SK-N-MC (cell line): ENCODE data around the gene VWA8.

Experiments used
- DNase-seq: peaks from one replicate; pipeline ENCODE4 v3.0.0-alpha.2; 2011; ENCODE audit warnings: low read depth, low spot score
- H3K27ac ChIP-seq: fragments of 200-600 bp; sonication (generic); 2 replicates; pipeline ENCODE4 v1.5.1; 2016; ENCODE audit warnings: mixed run types
- H3K36me3 ChIP-seq: fragments of 200-600 bp; sonication (generic); 2 replicates; pipeline ENCODE4 v1.6.1; 2017; ENCODE audit warnings: antibody characterized with exemption, low read length, mixed read lengths; ENCODE audit not compliant: insufficient read depth
- H3K4me3 ChIP-seq: fragments of 200-600 bp; sonication (generic); 2 replicates; pipeline ENCODE4 v1.5.1; 2016
- H3K9ac ChIP-seq: fragments of 200-600 bp; sonication (generic); 2 replicates; pipeline ENCODE4 v1.8.0; 2017; ENCODE audit warnings: mixed run types, mixed read lengths; ENCODE audit not compliant: insufficient read length
- H3K9me3 ChIP-seq: fragments of 200-600 bp; sonication (generic); 2 replicates; pipeline ENCODE4 v1.6.1; 2017; ENCODE audit warnings: low read depth, mild to moderate bottlenecking, antibody characterized with exemption, low read length, moderate library complexity, mixed read lengths
- EZH2 ChIP-seq: fragments of 200-600 bp; sonication (generic); IDR thresholded peaks from one replicate; pipeline ENCODE4 v1.6.1; 2017; ENCODE audit warnings: antibody characterized with exemption
- FOXP2 ChIP-seq: optimal IDR thresholded peaks from 2 replicates; pipeline ENCODE3; 2011; ENCODE audit warnings: mild to moderate bottlenecking, moderate library complexity; ENCODE audit not compliant: insufficient read depth; ENCODE audit errors: extremely low read length, control extremely low read depth
- POLR2AphosphoS5 ChIP-seq: IDR thresholded peaks from 2 replicates; pipeline ENCODE4 v1.6.1; 2012; ENCODE audit warnings: mild to moderate bottlenecking, low read depth, low read length, borderline replicate concordance

The VWA8 gene

DNA sequence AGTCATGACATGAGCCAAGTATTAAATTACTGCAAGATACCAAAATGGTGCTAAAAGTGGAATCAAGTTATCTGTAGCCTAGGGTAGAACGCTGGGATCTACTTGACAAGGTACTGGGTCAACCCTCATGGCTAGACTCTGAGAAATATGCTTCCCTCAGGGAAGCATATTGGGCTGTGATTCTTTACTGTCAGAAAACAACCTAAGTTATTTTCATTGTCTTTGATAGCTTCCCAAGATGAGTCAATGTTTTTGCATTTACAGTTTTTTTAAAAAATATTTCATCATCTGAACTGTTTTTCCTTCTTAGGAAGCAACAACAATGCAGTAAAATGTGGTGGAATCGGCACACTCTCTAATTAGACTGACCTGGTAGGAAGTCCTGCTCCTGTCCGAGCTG lies 285.6 kb downstream of the VWA8 start:
- no peak for DNase-seq
- TF ChIP-seq EZH2 (no peak), FOXP2 (no peak), POLR2AphosphoS5 (no peak)
- H3K9ac ChIP-seq, result no peak overlapping the region
- H3K36me3 ChIP-seq, result no peaks in the 10 kb centered on the region; the same call in 1 of the 2 replicates
- no peaks in the 10 kb centered on the region for H3K9me3 ChIP-seq
- no peak overlapping the region for H3K27ac ChIP-seq
- H3K4me3 ChIP-seq, result no peak overlapping the region

- TF ChIP-seq POLR2AphosphoS5 (no peak), EZH2 (no peak), FOXP2 (no peak)
- H3K9ac ChIP-seq, result no peak overlapping the region
Observed at GRCh38 chr13:41674246-41674645, 286.7 kb downstream of the VWA8 start.

GRCh38 chr13:41673640-41674039 lies 287.3 kb downstream of the VWA8 start:
- Histone ChIP-seq H3K36me3 (no peaks in the 10 kb centered on the region; the same call in 1 of the 2 replicates), H3K27ac (no peak overlapping the region), H3K9ac (no peak overlapping the region), H3K4me3 (no peak overlapping the region), H3K9me3 (no peaks in the 10 kb centered on the region)
- no peak for DNase-seq
- TF ChIP-seq POLR2AphosphoS5 (no peak), EZH2 (no peak), FOXP2 (no peak)

More at GRCh38 chr13:41674246-41674645, 286.7 kb downstream of the VWA8 start:
- no peaks in the 10 kb centered on the region; the same call in 1 of the 2 replicates for H3K36me3 ChIP-seq
- H3K27ac ChIP-seq, result no peak overlapping the region
- no peak overlapping the region for H3K4me3 ChIP-seq
- H3K9me3 ChIP-seq, result no peaks in the 10 kb centered on the region
- no peak for DNase-seq

DNA sequence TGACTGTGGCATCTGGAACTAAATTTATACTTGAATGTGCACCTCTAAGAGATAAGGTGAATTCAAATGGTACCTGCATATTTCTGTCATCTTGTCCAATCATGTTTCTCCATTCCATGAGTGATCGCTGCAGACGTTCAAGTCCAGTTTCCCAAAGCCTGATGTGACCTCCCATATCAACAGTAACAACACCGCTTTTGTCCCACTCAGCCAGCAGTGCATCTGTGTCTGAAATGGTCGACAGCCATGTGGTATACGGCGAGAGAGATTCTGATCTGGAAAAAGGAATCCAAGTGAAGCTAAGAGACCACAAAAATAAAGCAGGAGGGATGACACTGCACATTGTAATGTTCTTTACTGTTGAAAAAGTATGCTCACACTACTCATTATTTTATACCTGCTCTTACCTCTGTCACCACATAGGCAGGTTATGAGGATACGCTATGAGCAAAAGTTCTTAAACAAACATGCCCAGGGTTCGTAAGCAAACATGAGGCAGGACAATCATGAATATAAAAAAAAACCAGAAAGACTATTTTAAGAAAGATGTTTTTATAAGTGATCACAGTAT lies 290.0 kb downstream of the VWA8 start:
- H3K9me3 ChIP-seq, result no peaks in the 10 kb centered on the region
- TF ChIP-seq EZH2, result no peak
- TF ChIP-seq FOXP2, result no peak
- no peak for TF ChIP-seq POLR2AphosphoS5
- no peak for DNase-seq
- no peak overlapping the region for H3K4me3 ChIP-seq
- H3K36me3 ChIP-seq, result no peaks in the 10 kb centered on the region; the same call in 1 of the 2 replicates
- H3K9ac ChIP-seq, result no peak overlapping the region
- no peak overlapping the region for H3K27ac ChIP-seq

DNA sequence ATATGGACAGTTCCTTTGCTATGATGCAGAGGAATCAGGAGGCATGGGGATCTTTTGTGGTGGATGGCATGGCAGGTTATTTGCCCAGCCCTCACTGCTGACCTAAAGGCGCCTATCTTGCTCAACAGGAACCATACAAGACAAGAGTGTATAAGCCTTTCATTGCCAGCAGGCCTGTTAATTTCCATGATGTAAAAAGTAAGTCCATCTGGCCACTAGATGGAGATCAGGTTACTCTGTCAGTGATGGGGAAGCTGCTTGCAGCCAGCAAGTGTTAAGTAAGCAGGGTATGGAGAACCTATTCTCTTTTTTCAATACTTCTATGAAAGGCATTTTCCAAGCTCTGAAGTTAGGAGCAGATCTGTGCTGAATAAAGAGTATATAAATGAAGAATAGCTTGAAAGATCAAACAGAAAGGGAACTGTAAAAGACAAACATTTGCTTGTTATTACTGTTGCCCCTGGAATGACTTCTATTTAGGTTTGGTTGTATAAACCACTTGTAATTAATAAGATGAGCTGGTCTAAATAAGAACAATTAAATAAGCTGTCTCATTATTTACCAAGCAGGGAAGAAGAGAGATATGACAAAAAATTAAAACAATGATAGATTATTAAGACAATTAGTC lies 292.7 kb downstream of the VWA8 start:
- no peak overlapping the region for H3K27ac ChIP-seq
- peak; percentile 81 for DNase-seq
- no peaks in the 10 kb centered on the region for H3K36me3 ChIP-seq
- TF ChIP-seq EZH2 (no peak), POLR2AphosphoS5 (no peak), FOXP2 (no peak)
- no peak overlapping the region for H3K4me3 ChIP-seq
- no peaks in the 10 kb centered on the region for H3K9me3 ChIP-seq
- no peak overlapping the region for H3K9ac ChIP-seq

GRCh38 chr13:41666644-41667043 lies 294.3 kb downstream of the VWA8 start:
- H3K9ac ChIP-seq, result no peak overlapping the region
- no peak overlapping the region for H3K4me3 ChIP-seq
- no peak overlapping the region for H3K27ac ChIP-seq
- H3K36me3 ChIP-seq, result no peaks in the 10 kb centered on the region
- H3K9me3 ChIP-seq, result no peaks in the 10 kb centered on the region
- DNase-seq, result no peak
- TF ChIP-seq FOXP2, result no peak
- TF ChIP-seq EZH2, result no peak
- TF ChIP-seq POLR2AphosphoS5, result no peak

DNA sequence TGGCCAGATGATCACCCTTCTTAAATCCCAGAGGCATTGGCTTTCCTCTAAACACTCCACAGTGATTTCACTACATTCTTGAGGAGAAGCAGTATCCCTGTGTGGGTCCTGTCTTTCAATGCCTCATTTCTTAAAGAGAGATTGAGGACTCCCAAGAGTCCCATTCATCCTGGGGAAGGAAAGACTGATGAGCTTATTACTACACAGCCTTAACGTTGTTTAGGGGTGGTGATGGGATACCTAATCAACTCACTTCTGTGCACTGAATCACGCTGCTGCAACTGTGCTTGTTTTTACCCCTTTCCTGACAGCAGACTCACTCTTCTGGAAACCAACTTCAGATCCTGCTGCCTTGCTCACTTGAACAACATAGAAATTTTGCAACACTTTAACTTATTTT lies 300.5 kb downstream of the VWA8 start:
- Histone ChIP-seq H3K4me3 (no peak overlapping the region), H3K9ac (no peak overlapping the region), H3K9me3 (no peaks in the 10 kb centered on the region), H3K27ac (no peak overlapping the region), H3K36me3 (no peaks in the 10 kb centered on the region)
- TF ChIP-seq EZH2 (no peak), POLR2AphosphoS5 (no peak), FOXP2 (no peak)
- no peak for DNase-seq

DNA sequence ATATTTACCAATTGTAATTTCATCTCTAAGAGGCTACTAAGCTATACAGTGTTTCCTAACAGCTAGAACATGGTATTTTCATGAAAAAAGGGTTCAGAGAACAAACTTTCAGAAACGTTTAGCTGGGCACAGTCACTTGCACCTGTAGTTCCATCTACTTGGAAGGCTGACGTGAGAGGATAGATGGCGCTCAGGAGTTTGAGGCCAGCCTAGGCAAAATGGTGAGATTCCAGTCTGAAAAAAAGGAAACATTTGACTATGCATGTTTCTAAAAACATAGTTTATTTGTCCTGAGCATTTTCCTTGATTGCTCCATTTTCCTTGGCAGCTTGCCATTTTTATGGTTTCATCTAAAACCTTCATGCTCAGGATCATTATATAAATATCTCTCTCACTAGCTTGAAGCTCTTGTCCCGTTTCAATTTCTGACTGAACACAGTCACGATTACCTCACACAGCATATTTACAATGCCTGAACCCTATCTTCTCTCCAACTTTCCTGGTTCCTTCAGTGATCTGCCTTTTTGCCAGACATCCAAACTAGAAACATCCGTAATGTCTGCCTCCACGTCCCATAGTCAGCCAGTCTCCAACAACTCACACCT lies 302.8 kb downstream of the VWA8 start:
- DNase-seq, result no peak
- Histone ChIP-seq H3K36me3 (no peaks in the 10 kb centered on the region), H3K9ac (no peak overlapping the region), H3K4me3 (no peak overlapping the region), H3K27ac (no peak overlapping the region), H3K9me3 (no peaks in the 10 kb centered on the region)
- TF ChIP-seq EZH2, result no peak
- TF ChIP-seq POLR2AphosphoS5, result no peak
- no peak for TF ChIP-seq FOXP2

DNA sequence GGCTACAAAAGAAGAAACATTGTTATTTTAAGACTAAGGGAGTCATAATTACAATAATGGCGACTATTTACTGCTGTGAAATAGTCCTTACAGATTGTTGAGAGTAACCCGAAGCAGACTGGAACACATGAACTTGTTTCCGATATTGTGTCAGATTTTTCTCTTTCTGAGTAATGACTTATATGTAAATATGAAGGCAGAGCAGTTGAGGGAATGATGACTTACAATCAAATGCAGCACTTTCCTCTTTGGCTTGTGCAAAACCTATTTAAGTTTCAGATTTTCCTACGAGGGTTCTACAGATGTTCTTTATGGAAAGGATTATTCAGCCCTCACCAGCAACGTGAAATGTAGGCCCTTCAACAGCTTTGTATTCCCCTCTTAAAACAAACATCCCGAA lies 304.9 kb downstream of the VWA8 start:
- H3K27ac ChIP-seq, result no peak overlapping the region
- no peaks in the 10 kb centered on the region for H3K36me3 ChIP-seq
- no peak for DNase-seq
- H3K4me3 ChIP-seq, result no peak overlapping the region
- no peak overlapping the region for H3K9ac ChIP-seq
- TF ChIP-seq FOXP2 (no peak), EZH2 (no peak), POLR2AphosphoS5 (no peak)
- H3K9me3 ChIP-seq, result no peaks in the 10 kb centered on the region
